ENCODE results near the gene ANO2.
"Not testable (repeated sequence)": the region's sequence is repeated elsewhere in the genome, so short reads cannot be mapped to it uniquely, and the experiment has no call there.

ANO2 gene

GRCh38 chr12:5570416-5570815 is 374.6 kb downstream of the ANO2 start:
- DNase-seq = no peak

GRCh38 chr12:5568325-5568981 is 376.6 kb downstream of the ANO2 start:
- DNase-seq = no peak

- no peak for DNase-seq
Observed at GRCh38 chr12:5567016-5567725, 377.9 kb downstream of the ANO2 start.

- DNase-seq = no peak
Observed at GRCh38 chr12:5565933-5566599, 379.0 kb downstream of the ANO2 start.

GRCh38 chr12:5562581-5562980 is 382.5 kb downstream of the ANO2 start:
- no peak for DNase-seq

- DNase-seq = no peak
Observed at GRCh38 chr12:5561846-5562245, 383.2 kb downstream of the ANO2 start.

- DNase-seq = no peak
Observed at GRCh38 chr12:5561057-5561456, 384.0 kb downstream of the ANO2 start.

- no peak for DNase-seq
Observed at GRCh38 chr12:5560265-5560664, 384.8 kb downstream of the ANO2 start.

- DNase-seq = no peak
Observed at GRCh38 chr12:5557906-5558305, 387.2 kb downstream of the ANO2 start.

- DNase-seq = no peak
Observed at GRCh38 chr12:5556946-5557673, 387.9 kb downstream of the ANO2 start.

- no peak for DNase-seq
Observed at GRCh38 chr12:5556033-5556614, 388.9 kb downstream of the ANO2 start.

- DNase-seq = no peak
Observed at GRCh38 chr12:5554711-5555110, 390.3 kb downstream of the ANO2 start.

GRCh38 chr12:5549011-5549410 is 396.0 kb downstream of the ANO2 start:
- no peak for DNase-seq

- DNase-seq = no peak
Observed at GRCh38 chr12:5548152-5548943, 396.7 kb downstream of the ANO2 start.

GRCh38 chr12:5546616-5547015 is 398.4 kb downstream of the ANO2 start:
- DNase-seq = no peak

GRCh38 chr12:5537771-5538170 is 407.3 kb downstream of the ANO2 start:
- no peak for DNase-seq

GRCh38 chr12:5537026-5537615 is 407.9 kb downstream of the ANO2 start:
- DNase-seq = not testable (repeated sequence)

GRCh38 chr12:5535541-5535940 is 409.5 kb downstream of the ANO2 start:
- no peak for DNase-seq

GRCh38 chr12:5534426-5535199 is 410.4 kb downstream of the ANO2 start:
- no peak for DNase-seq

GRCh38 chr12:5533368-5533767 is 411.7 kb downstream of the ANO2 start:
- DNase-seq = no peak

- no peak for DNase-seq
Observed at GRCh38 chr12:5525783-5526367, 419.2 kb downstream of the ANO2 start.
